ENCODE data around the gene DCN. TPM values are rescaled to one million over a fixed set of nuclear protein-coding genes. Genes with fewer than 3 reads are reported as not detected.

The DCN gene
- total RNA-seq, 2 experiments from 2014 or later: not detected

DNA sequence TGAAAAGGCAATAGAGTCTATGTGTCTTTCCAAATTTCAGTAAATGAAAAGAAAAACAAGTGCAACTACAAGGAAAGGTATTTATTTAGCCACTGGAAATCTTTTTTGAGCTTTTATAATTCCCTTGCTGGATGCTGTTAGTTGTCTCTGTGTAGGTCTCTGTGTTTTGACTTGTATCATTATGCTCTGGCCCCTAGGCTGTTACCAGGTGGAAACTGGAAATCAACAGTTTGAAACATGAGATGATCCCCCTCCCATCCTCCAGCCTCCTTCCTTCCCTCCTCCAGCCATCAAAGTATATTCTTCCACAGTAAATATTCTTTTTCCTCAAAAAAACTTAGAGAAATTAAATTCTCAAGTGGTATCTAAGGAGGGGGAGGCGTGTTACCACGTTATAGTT lies 934 bp upstream of the DCN start:
- ATAC-seq (no peak), DNase-seq (no peak)
- intact Hi-C loops (cut with DNase I, micrococcal nuclease): no loop called here
- H3K9me3 Mint-ChIP-seq (ENCODE audit: low read depth): no peaks in the 10 kb centered on the region
- H3K36me3 Mint-ChIP-seq (ENCODE audit: low read depth): no peaks in the 10 kb centered on the region
- no peak overlapping the region for H3K4me3 Mint-ChIP-seq
- CTCF ChIA-PET: no interaction called here
- POLR2A ChIA-PET: no interaction called here
- H3K27ac Mint-ChIP-seq: no peak overlapping the region
- no peaks in the 10 kb centered on the region for H3K27me3 Mint-ChIP-seq
- no peaks in the 10 kb centered on the region for H3K4me1 Mint-ChIP-seq

DNA sequence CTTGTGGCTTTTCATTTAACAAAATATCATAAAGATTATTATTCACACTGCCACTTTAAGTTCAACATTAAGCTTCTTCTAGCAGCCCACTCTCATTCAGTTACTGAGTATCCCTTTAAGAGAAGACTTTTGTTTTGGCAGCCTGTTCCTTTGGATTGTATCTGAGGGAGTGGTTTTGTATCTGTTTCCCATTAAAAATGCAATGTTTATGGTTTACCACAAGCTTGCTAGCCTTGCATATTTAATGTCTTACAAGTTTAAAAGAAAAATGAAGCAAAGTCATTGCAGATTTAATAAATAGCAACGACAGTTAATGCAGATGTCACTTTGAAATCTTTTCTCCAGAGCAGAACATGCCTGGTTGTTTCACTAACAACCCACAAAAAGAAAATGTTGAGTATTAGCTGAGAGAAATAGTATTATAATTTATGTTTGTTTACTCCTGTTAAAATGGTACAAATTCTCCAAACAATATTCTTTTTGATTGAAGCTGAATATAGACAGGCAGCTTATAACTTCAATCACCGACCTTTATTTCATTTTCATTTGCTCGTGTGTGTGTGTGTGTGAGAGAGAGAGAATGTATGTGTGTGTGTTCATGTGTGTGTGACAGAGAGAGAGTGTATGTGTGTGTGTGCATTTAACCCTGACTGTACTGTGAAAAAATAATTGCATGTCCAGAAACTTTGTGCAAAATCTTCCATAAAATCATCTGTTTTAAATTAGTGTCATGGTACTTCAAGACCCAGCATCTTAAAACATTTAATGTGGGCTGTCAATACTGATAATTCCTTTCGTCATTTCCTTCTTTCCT lies 1.8 kb downstream of the DCN start:
- H3K27ac Mint-ChIP-seq: no peak overlapping the region
- H3K4me1 Mint-ChIP-seq: no peaks in the 10 kb centered on the region
- no peak for ATAC-seq
- CTCF ChIA-PET: interaction anchor here (0.7 to 1.5 kb wide), 2 partner anchors 236 to 1250 kb away, joined by 3 read pairs; no protein-coding TSS in a partner anchor
- intact Hi-C loops (cut with DNase I, micrococcal nuclease): no loop called here
- POLR2A ChIA-PET: interaction anchor here (0.6 kb wide), 1 partner anchor 85 kb away, joined by 3 read pairs; no protein-coding TSS in a partner anchor
- H3K9me3 Mint-ChIP-seq (ENCODE audit: low read depth): no peaks in the 10 kb centered on the region
- no peaks in the 10 kb centered on the region for H3K27me3 Mint-ChIP-seq
- no peaks in the 10 kb centered on the region for H3K36me3 Mint-ChIP-seq (ENCODE audit: low read depth)
- no peak for DNase-seq
- no peak overlapping the region for H3K4me3 Mint-ChIP-seq

- POLR2A ChIA-PET: no interaction called here
- no peak for DNase-seq
- no peaks in the 10 kb centered on the region for H3K36me3 Mint-ChIP-seq (ENCODE audit: low read depth)
- H3K4me1 Mint-ChIP-seq: no peaks in the 10 kb centered on the region
- no peaks in the 10 kb centered on the region for H3K27me3 Mint-ChIP-seq
- CTCF ChIA-PET: interaction anchor here (0.7 to 1.5 kb wide), 5 partner anchors 146 to 1251 kb away, joined by 3 read pairs; no protein-coding TSS in a partner anchor
- H3K9me3 Mint-ChIP-seq (ENCODE audit: low read depth): no peaks in the 10 kb centered on the region
- intact Hi-C loops (cut with DNase I, micrococcal nuclease): loop anchor here (2.0 to 5.0 kb wide), 2 partner anchors 147 kb away; no protein-coding TSS in a partner anchor
- no peak for ATAC-seq
- H3K4me3 Mint-ChIP-seq: no peak overlapping the region
- no peak overlapping the region for H3K27ac Mint-ChIP-seq
Observed at GRCh38 chr12:91179966-91180561, 2.6 kb downstream of the DCN start.

- H3K9me3 Mint-ChIP-seq (ENCODE audit: low read depth): no peaks in the 10 kb centered on the region
- intact Hi-C loops (cut with DNase I, micrococcal nuclease): loop anchor here (2.0 to 5.0 kb wide), 2 partner anchors 147 to 148 kb away; no protein-coding TSS in a partner anchor
- H3K27ac Mint-ChIP-seq: no peak overlapping the region
- ATAC-seq (no peak), DNase-seq (no peak)
- no peaks in the 10 kb centered on the region for H3K27me3 Mint-ChIP-seq
- CTCF ChIA-PET: interaction anchor here (0.9 to 1.2 kb wide), 3 partner anchors 147 to 151 kb away, joined by 3 read pairs; no protein-coding TSS in a partner anchor
- no peak overlapping the region for H3K4me3 Mint-ChIP-seq
- H3K36me3 Mint-ChIP-seq (ENCODE audit: low read depth): no peaks in the 10 kb centered on the region
- POLR2A ChIA-PET: no interaction called here
- H3K4me1 Mint-ChIP-seq: no peaks in the 10 kb centered on the region
Observed at GRCh38 chr12:91179315-91179714, 3.3 kb downstream of the DCN start.

DNA sequence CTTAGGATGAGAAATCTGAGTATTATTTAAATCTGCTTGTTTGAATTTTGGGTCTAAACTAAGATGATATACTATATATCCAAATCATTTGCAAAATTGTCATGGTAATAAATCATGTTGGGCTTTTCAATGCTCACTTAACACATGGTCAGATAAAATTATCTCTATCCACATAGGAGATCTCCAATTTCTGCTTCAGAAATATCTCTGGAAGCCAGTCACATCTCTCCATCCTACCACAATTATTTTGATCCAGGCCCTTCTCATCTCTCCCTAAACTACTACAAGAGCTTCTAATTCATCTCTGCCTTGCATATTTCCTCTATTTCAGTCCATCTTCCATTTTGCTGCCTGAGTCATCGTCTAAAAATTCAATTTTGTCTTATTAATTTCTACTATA lies 3.8 kb downstream of the DCN start:
- ChIA-PET CTCF (interaction anchor here (1.2 kb wide), 1 partner anchor 149 kb away, joined by 3 read pairs; no protein-coding TSS in a partner anchor), POLR2A (no interaction called here)
- Mint-ChIP-seq H3K36me3 (ENCODE audit: low read depth) (no peaks in the 10 kb centered on the region), H3K4me3 (no peak overlapping the region), H3K27me3 (no peaks in the 10 kb centered on the region), H3K27ac (no peak overlapping the region), H3K9me3 (ENCODE audit: low read depth) (no peaks in the 10 kb centered on the region), H3K4me1 (no peaks in the 10 kb centered on the region)
- intact Hi-C loops (cut with DNase I, micrococcal nuclease): loop anchor here (2.0 to 5.0 kb wide), 2 partner anchors 148 to 149 kb away; no protein-coding TSS in a partner anchor
- DNase-seq: no peak
- no peak for ATAC-seq

DNA sequence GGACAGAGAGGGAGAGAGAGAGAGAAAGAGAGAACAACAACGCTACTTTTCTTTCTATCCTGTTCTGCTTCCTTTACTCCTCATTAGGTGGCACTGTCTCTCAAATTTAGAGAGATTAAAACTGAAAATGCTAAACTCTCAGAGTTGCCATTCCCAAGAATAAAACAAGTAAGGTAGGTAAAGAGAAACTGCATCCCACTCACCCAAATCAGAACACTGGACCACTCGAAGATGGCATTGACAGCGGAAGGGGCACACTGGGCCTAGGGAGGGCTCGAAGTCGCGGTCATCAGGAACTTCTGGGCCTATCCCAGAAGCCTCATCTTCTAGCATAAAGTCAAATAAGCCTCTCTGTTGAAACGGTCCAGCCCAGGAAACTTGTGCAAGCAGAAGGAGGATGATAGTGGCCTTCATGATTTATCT lies 4.5 kb downstream of the DCN start:
- Mint-ChIP-seq H3K4me1 (no peaks in the 10 kb centered on the region), H3K9me3 (ENCODE audit: low read depth) (no peaks in the 10 kb centered on the region), H3K36me3 (ENCODE audit: low read depth) (no peaks in the 10 kb centered on the region), H3K27ac (no peak overlapping the region), H3K27me3 (no peaks in the 10 kb centered on the region), H3K4me3 (no peak overlapping the region)
- ChIA-PET CTCF (interaction anchor here (1.1 to 1.4 kb wide), 3 partner anchors 9 to 146 kb away, joined by 3 to 4 read pairs (median 3); no protein-coding TSS in a partner anchor), POLR2A (no interaction called here)
- DNase-seq (no peak), ATAC-seq (no peak)
- intact Hi-C loops (cut with DNase I, micrococcal nuclease): loop anchor here (2.0 to 5.0 kb wide), 2 partner anchors 149 kb away; no protein-coding TSS in a partner anchor

- intact Hi-C loops (cut with DNase I, micrococcal nuclease): loop anchor here in 1 of 2 experiments (5.0 kb wide), 1 partner anchor 150 kb away; no protein-coding TSS in a partner anchor
- DNase-seq (no peak), ATAC-seq (no peak)
- Mint-ChIP-seq H3K27me3 (no peaks in the 10 kb centered on the region), H3K4me1 (no peaks in the 10 kb centered on the region), H3K36me3 (ENCODE audit: low read depth) (no peaks in the 10 kb centered on the region), H3K4me3 (no peak overlapping the region), H3K9me3 (ENCODE audit: low read depth) (no peaks in the 10 kb centered on the region), H3K27ac (no peak overlapping the region)
- CTCF ChIA-PET: interaction anchor here (1.1 to 1.6 kb wide), 5 partner anchors 8 to 149 kb away, joined by 3 to 10 read pairs (median 3); no protein-coding TSS in a partner anchor
- POLR2A ChIA-PET: no interaction called here
Observed at GRCh38 chr12:91177381-91177780, 5.2 kb downstream of the DCN start.

DNA sequence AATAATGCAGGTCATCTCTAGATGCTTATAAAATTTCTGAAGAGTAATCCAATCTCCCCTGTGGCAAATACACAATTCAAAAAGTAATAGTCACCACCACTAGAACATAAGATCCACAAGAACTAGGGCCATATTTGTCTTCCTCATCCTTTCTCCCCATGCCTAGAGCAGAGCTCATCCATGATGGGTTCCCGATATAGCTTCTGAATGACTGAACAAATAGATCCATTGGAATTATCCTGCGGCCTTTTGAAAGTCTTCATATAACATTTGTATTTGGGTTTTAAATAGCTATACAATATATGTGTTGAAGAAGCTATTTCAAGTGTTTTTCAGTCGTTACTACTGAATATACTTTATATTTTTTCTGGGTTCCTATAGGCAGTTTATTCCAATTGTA lies 5.7 kb downstream of the DCN start:
- H3K36me3 Mint-ChIP-seq (ENCODE audit: low read depth): no peaks in the 10 kb centered on the region
- ChIA-PET CTCF (interaction anchor here (1.1 to 1.6 kb wide), 5 partner anchors 8 to 150 kb away, joined by 3 to 10 read pairs (median 3); no protein-coding TSS in a partner anchor), POLR2A (no interaction called here)
- no peaks in the 10 kb centered on the region for H3K27me3 Mint-ChIP-seq
- ATAC-seq (no peak), DNase-seq (no peak)
- intact Hi-C loops (cut with DNase I, micrococcal nuclease): loop anchor here in 1 of 2 experiments (5.0 kb wide), 1 partner anchor 150 kb away; no protein-coding TSS in a partner anchor
- no peaks in the 10 kb centered on the region for H3K9me3 Mint-ChIP-seq (ENCODE audit: low read depth)
- H3K4me1 Mint-ChIP-seq: no peaks in the 10 kb centered on the region
- H3K27ac Mint-ChIP-seq: no peak overlapping the region
- H3K4me3 Mint-ChIP-seq: no peak overlapping the region

- H3K27me3 Mint-ChIP-seq: peaks cover 2% of the 10 kb centered on the region
- H3K27ac Mint-ChIP-seq: no peak overlapping the region
- intact Hi-C loops (cut with DNase I, micrococcal nuclease): loop anchor here in 1 of 2 experiments (5.0 kb wide), 1 partner anchor 151 kb away; no protein-coding TSS in a partner anchor
- DNase-seq (no peak), ATAC-seq (no peak)
- H3K9me3 Mint-ChIP-seq (ENCODE audit: low read depth): no peaks in the 10 kb centered on the region
- H3K4me1 Mint-ChIP-seq: no peaks in the 10 kb centered on the region
- ChIA-PET POLR2A (no interaction called here), CTCF (interaction anchor here (1.1 to 1.6 kb wide), 2 partner anchors 9 to 152 kb away, joined by 3 to 4 read pairs; no protein-coding TSS in a partner anchor)
- H3K36me3 Mint-ChIP-seq (ENCODE audit: low read depth): no peaks in the 10 kb centered on the region
- H3K4me3 Mint-ChIP-seq: no peak overlapping the region
Observed at GRCh38 chr12:91176358-91176757, 6.3 kb downstream of the DCN start.

GRCh38 chr12:91173124-91173523 lies 9.5 kb downstream of the DCN start:
- intact Hi-C loops (cut with DNase I, micrococcal nuclease): no loop called here
- H3K4me3 Mint-ChIP-seq: no peak overlapping the region

GRCh38 chr12:91172096-91172495 lies 10.5 kb downstream of the DCN start:
- H3K4me1 Mint-ChIP-seq: no peaks in the 10 kb centered on the region
- no peak overlapping the region for H3K4me3 Mint-ChIP-seq
- ATAC-seq: no peak
- peaks cover 7% of the 10 kb centered on the region for H3K27me3 Mint-ChIP-seq
- no peak overlapping the region for H3K27ac Mint-ChIP-seq
- no peak for DNase-seq
- H3K9me3 Mint-ChIP-seq (ENCODE audit: low read depth): no peaks in the 10 kb centered on the region
- ChIA-PET CTCF (no interaction called here), POLR2A (no interaction called here)
- intact Hi-C loops (cut with DNase I, micrococcal nuclease): no loop called here
- H3K36me3 Mint-ChIP-seq (ENCODE audit: low read depth): no peaks in the 10 kb centered on the region

More at GRCh38 chr12:91173124-91173523, 9.5 kb downstream of the DCN start:
- H3K27ac Mint-ChIP-seq: no peak overlapping the region
- no peaks in the 10 kb centered on the region for H3K4me1 Mint-ChIP-seq
- CTCF ChIA-PET: no interaction called here
- H3K9me3 Mint-ChIP-seq (ENCODE audit: low read depth): no peaks in the 10 kb centered on the region
- no peak for DNase-seq
- POLR2A ChIA-PET: no interaction called here
- H3K27me3 Mint-ChIP-seq: peaks cover 7% of the 10 kb centered on the region
- no peaks in the 10 kb centered on the region for H3K36me3 Mint-ChIP-seq (ENCODE audit: low read depth)
- no peak for ATAC-seq

Measured in activated CD4-positive, alpha-beta T cell treated with anti-CD3 and anti-CD28 coated beads for 36 hours (primary cell).